GM18951 (cell line): Measurements from ENCODE around the gene GDPD4.

ENCODE experiments used
- POLR2A ChIP-seq: IDR thresholded peaks from 4 replicates; pipeline ENCODE4 v1.6.1; 2011; ENCODE audit warnings: mild to moderate bottlenecking; ENCODE audit not compliant: insufficient read length, insufficient read depth; ENCODE audit errors: extremely low read depth
- in situ Hi-C: fragments of 300-500 bp; cut with MboI; formaldehyde crosslinking; loops from one replicate; pipeline ENCODE4 v1.12.0; 2022; ENCODE audit warnings: low sequenced_read_pairs, mixed read lengths, inconsistent platforms; ENCODE audit not compliant: unreplicated experiment

Gene GDPD4

GRCh38 chr11:77171885-77172665 lies 129.4 kb downstream of the GDPD4 start:
- TF ChIP-seq POLR2A: no peak
- in situ Hi-C loops: no loop called here

- no peak for TF ChIP-seq POLR2A
- in situ Hi-C loops: no loop called here
These were observed 130.2 kb downstream of the GDPD4 start for GRCh38 chr11:77171254-77171653.

- in situ Hi-C loops: no loop called here
These were observed 131.4 kb downstream of the GDPD4 start for GRCh38 chr11:77170107-77170506.

GRCh38 chr11:77167791-77168190 lies 133.7 kb downstream of the GDPD4 start:
- no peak for TF ChIP-seq POLR2A
- in situ Hi-C loops: no loop called here

More at GRCh38 chr11:77170107-77170506, 131.4 kb downstream of the GDPD4 start:
- no peak for TF ChIP-seq POLR2A

- TF ChIP-seq POLR2A: no peak
- in situ Hi-C loops: no loop called here
These were observed 134.3 kb downstream of the GDPD4 start for GRCh38 chr11:77167111-77167626.
